H9 (cell line): ENCODE results near the gene TMEM132D. TPM values are rescaled to one million over a fixed set of nuclear protein-coding genes. Genes with fewer than 3 reads are reported as not detected.
A peak's percentile ranks its signal among the peaks of the same experiment; 100 is the strongest.

Source experiments
- DNase-seq: peaks from one replicate; pipeline ENCODE4 v3.0.0-alpha.2; 2017
- H2AFZ ChIP-seq: one replicate; pipeline ENCODE4 v1.6.1; 2013; ENCODE audit warnings: mild to moderate bottlenecking, low read length, control low read depth, moderate library complexity
- H2AK5ac ChIP-seq: 2 replicates; pipeline ENCODE4 v1.6.1; 2013; ENCODE audit warnings: low read length, control low read depth, mixed read lengths; ENCODE audit not compliant: insufficient read length
- H2BK120ac ChIP-seq: one replicate; pipeline ENCODE4 v1.6.1; 2013; ENCODE audit warnings: low read depth, mild to moderate bottlenecking, low read length, control low read depth, inconsistent platforms; ENCODE audit not compliant: poor library complexity, severe bottlenecking
- H2BK12ac ChIP-seq: 2 replicates; pipeline ENCODE4 v1.6.1; 2013; ENCODE audit warnings: low read length, control low read depth, mixed read lengths, low read depth; ENCODE audit not compliant: insufficient read length
- H2BK15ac ChIP-seq: 2 replicates; pipeline ENCODE4 v1.6.1; 2013; ENCODE audit warnings: low read depth, low read length, control low read depth
- H2BK20ac ChIP-seq: one replicate; pipeline ENCODE4 v1.6.1; 2013; ENCODE audit warnings: low read depth, mild to moderate bottlenecking, low read length, control low read depth, inconsistent platforms; ENCODE audit not compliant: poor library complexity, severe bottlenecking
- H2BK5ac ChIP-seq: 2 replicates; pipeline ENCODE4 v1.6.1; 2013; ENCODE audit warnings: low read length, control low read depth, mixed read lengths; ENCODE audit not compliant: insufficient read length
- H3K14ac ChIP-seq: 2 replicates; pipeline ENCODE4 v1.6.1; 2013; ENCODE audit warnings: low read length, control low read depth; ENCODE audit not compliant: insufficient read depth
- H3K18ac ChIP-seq: 2 replicates; pipeline ENCODE4 v1.6.1; 2013; ENCODE audit warnings: low read depth, mild to moderate bottlenecking, mixed read lengths, low read length, control low read depth; ENCODE audit not compliant: insufficient read length
- H3K23ac ChIP-seq: 2 replicates; pipeline ENCODE4 v1.6.1; 2013; ENCODE audit warnings: low read length, control low read depth, mixed read lengths, low read depth; ENCODE audit not compliant: insufficient read length
- H3K23me2 ChIP-seq: 2 replicates; pipeline ENCODE4 v1.6.1; 2013; ENCODE audit warnings: low read depth, mild to moderate bottlenecking, mixed read lengths, low read length, control low read depth; ENCODE audit not compliant: insufficient read length, poor library complexity, severe bottlenecking
- H3K27ac ChIP-seq: 2 replicates; pipeline ENCODE4 v1.5.1; 2013; ENCODE audit warnings: low read length, control low read depth, mixed read lengths, low read depth; ENCODE audit not compliant: insufficient read length
- H3K27me3 ChIP-seq: 2 replicates; pipeline ENCODE4 v1.6.1; 2013; ENCODE audit warnings: low read length, control low read depth, inconsistent platforms; ENCODE audit not compliant: insufficient read depth
- H3K4ac ChIP-seq: 2 replicates; pipeline ENCODE4 v1.6.1; 2013; ENCODE audit warnings: low read depth, mild to moderate bottlenecking, control low read depth, inconsistent platforms, low read length, moderate library complexity
- H3K4me1 ChIP-seq: 2 replicates; pipeline ENCODE4 v1.6.1; 2013; ENCODE audit warnings: low read length, control low read depth, inconsistent platforms; ENCODE audit not compliant: insufficient read depth
- H3K4me2 ChIP-seq: 2 replicates; pipeline ENCODE4 v1.6.1; 2013; ENCODE audit warnings: low read length, control low read depth, mixed read lengths; ENCODE audit not compliant: insufficient read length, insufficient read depth
- H3K56ac ChIP-seq: 2 replicates; pipeline ENCODE4 v1.6.1; 2013; ENCODE audit warnings: low read depth, mild to moderate bottlenecking, mixed read lengths, low read length, control low read depth; ENCODE audit not compliant: insufficient read length
- H3K79me1 ChIP-seq: 2 replicates; pipeline ENCODE4 v1.6.1; 2013; ENCODE audit warnings: low read depth, mild to moderate bottlenecking, moderate library complexity, low read length, control low read depth, inconsistent platforms; ENCODE audit not compliant: insufficient read depth, poor library complexity, severe bottlenecking
- H3K79me2 ChIP-seq: 2 replicates; pipeline ENCODE4 v1.6.1; 2013; ENCODE audit warnings: low read length, control low read depth, inconsistent platforms; ENCODE audit not compliant: insufficient read depth
- H3K9ac ChIP-seq: 2 replicates; pipeline ENCODE4 v1.6.1; 2013; ENCODE audit warnings: low read length, control low read depth, mixed read lengths; ENCODE audit not compliant: insufficient read length; ENCODE audit errors: extremely low read depth
- H3K9me3 ChIP-seq: one replicate; pipeline ENCODE4 v1.6.1; 2013; ENCODE audit warnings: low read depth, low read length, inconsistent platforms; ENCODE audit not compliant: control insufficient read depth
- H3T11ph ChIP-seq: one replicate; pipeline ENCODE4 v1.6.1; 2013; ENCODE audit warnings: mild to moderate bottlenecking, low read length, control low read depth, inconsistent platforms
- H4K20me1 ChIP-seq: one replicate; pipeline ENCODE4 v1.6.1; 2013; ENCODE audit not compliant: control insufficient read depth, insufficient read length, insufficient read depth
- H4K5ac ChIP-seq: 2 replicates; pipeline ENCODE4 v1.6.1; 2013; ENCODE audit warnings: low read depth, mild to moderate bottlenecking, mixed read lengths, low read length, control low read depth; ENCODE audit not compliant: insufficient read length
- H4K8ac ChIP-seq: replicated peaks from 2 replicates; pipeline ENCODE4 v1.6.1; 2013; ENCODE audit warnings: low read length, control low read depth, mixed read lengths, low read depth; ENCODE audit not compliant: insufficient read length
- H4K91ac ChIP-seq: 2 replicates; pipeline ENCODE4 v1.6.1; 2013; ENCODE audit warnings: low read depth, mild to moderate bottlenecking, moderate library complexity, mixed read lengths, low read length, control low read depth; ENCODE audit not compliant: insufficient read length
- H3K27ac Mint-ChIP-seq, 3 experiments: 2 replicates in 2 of 3; 3 replicates in 1 of 3; pipeline ENCODE4 v1.8.0; 2020 to 2021; ENCODE audit warnings: mixed read lengths in 3 of 3, mild to moderate bottlenecking in 1 of 3, moderate library complexity in 1 of 3
- H3K27me3 Mint-ChIP-seq: 2 replicates; pipeline ENCODE4 v1.8.0; 2021; ENCODE audit warnings: low read depth, mild to moderate bottlenecking, moderate library complexity, mixed read lengths
- H3K36me3 Mint-ChIP-seq, 3 experiments: 2 replicates in 2 of 3; 3 replicates in 1 of 3; pipeline ENCODE4 v1.8.0; 2020 to 2021; ENCODE audit warnings: low read depth in 3 of 3, mixed read lengths in 3 of 3; ENCODE audit not compliant: insufficient read depth in 1 of 3
- H3K4me1 Mint-ChIP-seq, 2 experiments: 2 replicates each; pipeline ENCODE4 v1.8.0; 2020; ENCODE audit warnings: mixed read lengths in 2 of 2
- H3K4me3 Mint-ChIP-seq, 2 experiments: 2 replicates in 1 of 2; 3 replicates in 1 of 2; pipeline ENCODE4 v1.8.0; 2020 to 2021; ENCODE audit warnings: mild to moderate bottlenecking in 2 of 2, mixed read lengths in 2 of 2, moderate library complexity in 1 of 2
- H3K9me3 Mint-ChIP-seq, 2 experiments: 2 replicates in 1 of 2; 3 replicates in 1 of 2; pipeline ENCODE4 v1.8.0; 2020; ENCODE audit warnings: mild to moderate bottlenecking in 2 of 2, mixed read lengths in 2 of 2, moderate library complexity in 1 of 2
- WGBS: extraction: QIAGEN DNeasy Blood & Tissue Kit; methylation state at CpG from one replicate; pipeline ENCODE4 v1.1.7; 2013; ENCODE audit warnings: missing lambda C conversion rate, low lambda C conversion rate, mixed read lengths; ENCODE audit not compliant: insufficient read length; ENCODE audit errors: extremely low coverage; 5-methylcytosine and 5-hydroxymethylcytosine counted together
- total RNA-seq: library from RNA; stranded (reverse); gene quantifications from 2 replicates; pipeline ENCODE4 v1.2.1, GENCODE V29; 2021
- TF ChIP-seq, protein P1 (sequence below): fragments of 200-600 bp; sonication (generic); conservative IDR thresholded peaks from 3 replicates; pipeline ENCODE4 v1.8.0; 2021; ENCODE audit warnings: antibody characterized with exemption, mild to moderate bottlenecking

TMEM132D gene
- total RNA-seq, 1 experiment from 2014 or later: 6.1 TPM

GRCh38 chr12:129693731-129694130 lies 210.1 kb downstream of the TMEM132D start:
- Histone ChIP-seq H3K9me3 (no peaks in the 10 kb centered on the region), H4K8ac (no peak overlapping the region), H3K56ac (no peak overlapping the region), H3K27ac (no peak overlapping the region), H2BK5ac (no peak overlapping the region), H3K18ac (no peak overlapping the region), H3K14ac (no peak overlapping the region), H4K20me1 (no peaks in the 10 kb centered on the region), H3T11ph (no peak overlapping the region), H3K79me2 (no peaks in the 10 kb centered on the region), H3K4me1 (peaks cover 6% of the 10 kb centered on the region; the same call in 1 of the 2 replicates), H2BK120ac (no peak overlapping the region), H2BK15ac (no peak overlapping the region), H2BK12ac (no peak overlapping the region), H3K79me1 (no peaks in the 10 kb centered on the region), H2AFZ (no peak overlapping the region), H3K9ac (no peak overlapping the region), H3K23me2 (no peaks in the 10 kb centered on the region), H3K27me3 (no peaks in the 10 kb centered on the region), H4K91ac (no peak overlapping the region), H2BK20ac (no peak overlapping the region), H3K4ac (no peak overlapping the region), H4K5ac (no peak overlapping the region), H2AK5ac (no peak overlapping the region), H3K23ac (no peak overlapping the region), H3K4me2 (no peak overlapping the region)
- Mint-ChIP-seq H3K4me1 (peaks cover 14 to 17% of the 10 kb centered on the region in 2 experiments), H3K36me3 (peaks cover 21 to 30% (median 24%) of the 10 kb centered on the region in 3 experiments), H3K27me3 (no peaks in the 10 kb centered on the region), H3K27ac (peak overlapping the region in 1 of 3 experiments; percentile 14; a peak in 1 of 7 replicates), H3K4me3 (no peak overlapping the region), H3K9me3 (peaks cover 23% of the 10 kb centered on the region in 2 experiments)
- WGBS: no CpG with 5 or more reads among the region's 8 CpGs
- TF ChIP-seq, protein P1, sequence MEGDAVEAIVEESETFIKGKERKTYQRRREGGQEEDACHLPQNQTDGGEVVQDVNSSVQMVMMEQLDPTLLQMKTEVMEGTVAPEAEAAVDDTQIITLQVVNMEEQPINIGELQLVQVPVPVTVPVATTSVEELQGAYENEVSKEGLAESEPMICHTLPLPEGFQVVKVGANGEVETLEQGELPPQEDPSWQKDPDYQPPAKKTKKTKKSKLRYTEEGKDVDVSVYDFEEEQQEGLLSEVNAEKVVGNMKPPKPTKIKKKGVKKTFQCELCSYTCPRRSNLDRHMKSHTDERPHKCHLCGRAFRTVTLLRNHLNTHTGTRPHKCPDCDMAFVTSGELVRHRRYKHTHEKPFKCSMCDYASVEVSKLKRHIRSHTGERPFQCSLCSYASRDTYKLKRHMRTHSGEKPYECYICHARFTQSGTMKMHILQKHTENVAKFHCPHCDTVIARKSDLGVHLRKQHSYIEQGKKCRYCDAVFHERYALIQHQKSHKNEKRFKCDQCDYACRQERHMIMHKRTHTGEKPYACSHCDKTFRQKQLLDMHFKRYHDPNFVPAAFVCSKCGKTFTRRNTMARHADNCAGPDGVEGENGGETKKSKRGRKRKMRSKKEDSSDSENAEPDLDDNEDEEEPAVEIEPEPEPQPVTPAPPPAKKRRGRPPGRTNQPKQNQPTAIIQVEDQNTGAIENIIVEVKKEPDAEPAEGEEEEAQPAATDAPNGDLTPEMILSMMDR: no peak
- DNase-seq: no peak
